NCI-H1417 (cell line): ENCODE data around the gene SPR.
A peak's percentile ranks its signal among the peaks of the same experiment; 100 is the strongest.
"Not testable (repeated sequence)": the region's sequence is repeated elsewhere in the genome, so short reads cannot be mapped to it uniquely, and the experiment has no call there.

Experiments
- DNase-seq, 3 experiments: peaks; one replicate each; lab custom pipeline; 2025; lab: John Stamatoyannopoulos, UW

The SPR gene

DNA sequence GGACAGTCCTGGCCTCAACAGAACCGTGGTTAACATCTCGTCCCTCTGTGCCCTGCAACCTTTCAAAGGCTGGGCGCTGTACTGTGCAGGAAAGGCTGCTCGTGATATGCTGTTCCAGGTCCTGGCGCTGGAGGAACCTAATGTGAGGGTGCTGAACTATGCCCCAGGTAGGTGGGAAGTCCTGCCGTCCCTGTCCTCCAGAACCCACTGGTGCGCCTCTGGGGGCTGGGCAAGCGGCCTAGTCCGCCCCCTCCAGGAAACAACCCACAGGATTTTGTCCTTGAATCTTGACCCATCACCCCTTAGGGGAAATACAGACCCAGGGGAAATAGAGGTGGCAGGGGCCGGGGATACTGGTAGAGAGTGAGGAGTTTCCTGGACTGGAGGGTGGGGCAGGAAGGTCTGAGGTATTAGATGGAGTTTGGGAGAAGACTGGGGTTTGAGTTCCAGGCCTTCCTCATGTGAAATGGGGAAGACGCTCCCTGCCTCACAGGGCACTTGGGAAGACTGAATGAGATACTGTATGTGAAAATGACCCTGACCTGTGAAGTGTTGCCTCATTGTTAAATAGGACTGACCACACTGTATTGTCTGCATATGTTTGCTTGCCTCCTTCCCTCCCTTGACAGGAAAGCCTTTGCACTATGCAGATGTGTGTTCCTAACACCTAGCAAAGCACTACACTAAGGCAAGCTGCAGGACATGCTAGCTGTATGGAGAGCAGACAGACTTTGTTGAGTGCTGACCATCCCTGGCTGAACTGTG, 1.4 kb downstream of the SPR start:
- no peak for DNase-seq

- no peak for DNase-seq
Observed at GRCh38 chr2:72889991-72890390, 2.8 kb downstream of the SPR start.

GRCh38 chr2:72891091-72891818, 4.0 kb downstream of the SPR start:
- DNase-seq = no peak

DNA sequence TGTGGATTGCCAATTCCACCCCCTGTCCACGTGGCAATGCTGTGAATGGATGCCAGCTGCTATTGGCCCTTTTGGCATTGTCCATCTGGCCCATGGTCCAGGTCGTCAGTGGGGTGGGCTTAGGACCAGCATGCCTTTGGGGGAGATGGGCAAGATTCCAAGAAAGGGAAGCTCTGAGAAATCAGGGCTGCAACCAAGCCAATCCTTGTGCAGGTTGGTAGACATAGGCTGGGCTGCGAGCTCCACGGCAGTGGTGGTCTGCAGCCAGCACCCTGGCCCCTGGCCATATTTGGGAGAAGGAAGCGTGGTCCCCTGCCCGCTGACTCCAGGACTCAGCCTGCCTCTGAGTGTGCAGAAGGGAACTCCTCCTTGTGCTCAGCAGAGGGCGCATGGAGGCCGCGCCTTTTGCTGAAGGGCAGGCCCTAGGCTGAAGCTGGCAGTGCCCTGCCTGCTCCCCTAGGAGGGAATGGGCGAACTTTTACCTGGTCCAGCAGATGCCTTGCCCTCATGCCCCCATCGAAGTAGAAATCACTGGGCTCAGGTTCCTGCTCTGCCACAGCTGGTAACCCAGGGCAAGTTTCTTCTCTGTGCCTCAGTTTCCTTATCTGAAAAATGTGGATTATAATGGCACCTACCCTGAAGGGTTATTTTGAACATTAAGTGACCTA, 5.4 kb downstream of the SPR start:
- DNase-seq = peak; percentile 6 to 78 (median 44)

DNA sequence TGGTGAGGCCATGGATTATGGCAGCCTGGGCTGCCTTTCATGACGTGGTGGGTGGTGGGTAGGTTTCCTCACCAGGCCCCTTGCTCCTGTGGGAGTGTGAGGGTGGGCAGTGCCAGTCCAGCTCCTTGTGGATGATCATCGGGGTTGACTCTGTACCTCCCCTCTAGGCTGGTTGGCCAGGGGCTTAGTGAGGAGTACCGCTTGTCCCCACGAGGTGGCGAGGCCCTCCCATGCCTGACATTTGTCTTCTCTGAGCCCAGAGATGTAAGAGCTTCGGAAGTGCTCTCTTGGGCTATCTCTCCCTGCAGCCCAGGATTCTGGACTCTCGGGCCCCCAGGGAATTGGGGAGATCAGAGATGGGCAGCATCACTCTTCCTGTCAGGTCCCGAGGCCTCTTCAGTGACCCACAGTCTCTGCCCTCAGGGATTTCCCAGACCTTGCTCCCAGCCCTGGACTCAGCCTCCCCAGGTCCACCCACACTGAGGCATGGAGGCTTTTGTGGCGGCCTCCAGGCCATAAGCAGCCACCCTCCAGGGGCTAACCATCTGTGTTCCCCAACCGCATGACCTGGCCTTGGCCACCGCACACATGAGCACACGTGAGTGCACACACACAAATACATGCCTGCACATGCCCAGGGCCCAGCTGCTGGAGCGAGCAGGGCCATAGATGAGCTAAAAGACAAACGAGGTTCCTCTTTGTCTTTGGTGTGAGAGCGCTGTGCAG, 6.5 kb downstream of the SPR start:
- peak; percentile 9 to 62 (median 15) for DNase-seq

- DNase-seq = no peak
Observed at GRCh38 chr2:72894514-72894913, 7.3 kb downstream of the SPR start.

DNA sequence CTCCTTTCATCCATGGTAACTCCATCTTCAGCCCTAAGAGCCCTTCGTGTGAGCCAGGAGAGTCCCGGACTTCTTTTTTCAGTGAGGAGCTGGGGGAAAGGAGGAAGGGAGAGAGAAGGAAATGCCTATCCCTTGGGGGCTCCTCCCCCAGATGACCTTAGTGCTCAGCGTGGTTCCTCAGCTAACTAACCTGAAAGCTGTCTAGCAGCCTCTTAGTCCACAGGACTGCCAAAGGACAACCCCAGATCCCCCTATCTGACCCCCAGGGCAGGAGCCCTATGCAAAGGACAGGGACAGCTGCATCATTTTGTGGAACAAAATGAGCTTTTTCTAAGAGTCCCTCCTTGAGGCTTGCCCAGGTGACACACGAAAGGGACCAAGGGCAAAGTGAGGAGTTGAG, 7.9 kb downstream of the SPR start:
- DNase-seq = no peak

DNA sequence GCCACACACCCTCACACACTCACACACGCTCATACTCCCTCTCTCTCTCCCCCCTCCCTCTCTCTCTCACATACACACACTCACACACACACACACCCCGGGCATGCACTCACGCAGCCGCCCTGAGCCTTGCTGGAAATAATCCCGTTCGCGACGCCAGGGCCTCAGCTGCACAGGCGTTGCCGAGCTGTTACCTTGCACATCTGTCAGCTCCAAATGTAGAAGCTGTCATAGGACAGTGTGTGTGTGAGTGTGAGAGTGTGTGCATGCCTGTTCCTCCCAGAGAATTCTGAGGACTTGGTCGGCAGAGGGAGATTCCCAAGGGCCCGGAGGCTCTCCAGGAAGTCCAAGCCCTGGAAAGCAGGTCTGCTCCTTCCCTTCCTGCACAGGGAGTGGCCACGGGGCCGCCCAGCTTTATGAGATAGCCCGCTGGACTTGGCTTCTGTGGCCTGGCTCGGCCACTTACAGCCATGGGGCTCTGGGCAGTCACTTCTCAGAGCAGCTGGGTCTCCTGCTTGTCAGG, 8.6 kb downstream of the SPR start:
- DNase-seq = no peak

- DNase-seq = no peak
Observed at GRCh38 chr2:72896446-72896845, 9.2 kb downstream of the SPR start.

- DNase-seq = no peak
Observed at GRCh38 chr2:72897785-72898584, 10.8 kb downstream of the SPR start.

- no peak for DNase-seq
Observed at GRCh38 chr2:72898585-72898906, 11.3 kb downstream of the SPR start.

GRCh38 chr2:72900191-72900825, 13.1 kb downstream of the SPR start:
- DNase-seq = no peak

DNA sequence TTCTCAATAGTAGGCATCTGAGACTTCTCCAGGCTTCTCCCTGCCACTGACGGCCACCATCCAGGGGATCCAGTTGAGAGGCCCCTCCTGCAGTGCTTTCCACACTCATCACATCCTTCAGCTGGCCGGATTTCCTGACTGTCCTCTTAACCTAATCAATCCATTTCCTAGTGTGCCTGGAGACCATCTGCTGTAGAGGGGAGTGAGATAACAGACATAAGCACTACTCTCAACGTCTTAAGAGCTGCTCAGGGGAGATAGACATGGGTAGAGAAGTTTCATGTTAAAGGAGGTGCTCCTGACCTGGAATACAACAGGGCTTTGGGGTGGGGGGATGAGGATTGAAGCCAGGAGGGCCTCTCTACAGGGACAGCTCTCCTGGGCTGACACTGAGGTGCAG, 14.2 kb downstream of the SPR start:
- no peak for DNase-seq

DNA sequence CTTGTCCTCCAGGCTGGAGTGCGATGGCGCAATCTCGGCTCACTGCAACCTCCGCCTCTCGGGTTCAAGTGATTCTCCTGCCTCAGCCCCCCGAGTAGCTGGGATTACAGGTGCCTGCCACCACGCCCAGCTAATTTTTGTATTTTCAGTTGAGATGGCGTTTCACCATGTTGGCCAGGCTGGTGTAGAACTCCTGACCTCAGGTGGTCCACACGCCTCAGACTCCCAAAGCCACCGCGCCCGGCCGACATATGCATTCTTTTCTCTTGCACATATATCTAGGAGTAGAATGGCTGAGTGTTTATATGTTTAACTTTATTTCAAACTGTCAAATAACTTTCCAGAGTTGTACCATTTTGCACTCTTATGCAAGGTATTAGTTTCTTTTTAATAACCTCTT, 20.2 kb downstream of the SPR start:
- DNase-seq = not testable (repeated sequence)

GRCh38 chr2:72908741-72909140, 21.5 kb downstream of the SPR start:
- no peak for DNase-seq

DNA sequence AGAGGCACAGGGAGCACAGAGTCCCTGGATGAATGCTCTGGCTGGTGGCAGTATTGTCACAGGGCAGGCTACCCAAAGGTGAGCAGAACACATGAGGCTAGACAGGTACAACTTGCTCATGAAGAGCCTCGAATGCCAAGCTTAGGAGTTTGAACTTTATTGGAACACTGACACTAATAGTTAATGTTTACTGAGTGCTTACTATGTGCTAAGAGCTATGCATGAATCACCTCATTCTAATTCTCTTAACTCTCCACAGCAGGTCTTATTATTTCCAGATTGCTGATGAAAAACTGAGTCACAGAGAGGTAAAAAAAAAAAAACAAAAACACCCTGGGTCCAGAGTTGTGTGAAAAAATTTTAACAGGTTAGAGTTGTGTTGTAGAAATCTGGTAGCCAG, 24.0 kb downstream of the SPR start:
- no peak for DNase-seq

- DNase-seq = no peak
Observed at GRCh38 chr2:72913486-72914205, 26.4 kb downstream of the SPR start.

- DNase-seq = no peak
Observed at GRCh38 chr2:72914206-72914559, 27.0 kb downstream of the SPR start.

DNA sequence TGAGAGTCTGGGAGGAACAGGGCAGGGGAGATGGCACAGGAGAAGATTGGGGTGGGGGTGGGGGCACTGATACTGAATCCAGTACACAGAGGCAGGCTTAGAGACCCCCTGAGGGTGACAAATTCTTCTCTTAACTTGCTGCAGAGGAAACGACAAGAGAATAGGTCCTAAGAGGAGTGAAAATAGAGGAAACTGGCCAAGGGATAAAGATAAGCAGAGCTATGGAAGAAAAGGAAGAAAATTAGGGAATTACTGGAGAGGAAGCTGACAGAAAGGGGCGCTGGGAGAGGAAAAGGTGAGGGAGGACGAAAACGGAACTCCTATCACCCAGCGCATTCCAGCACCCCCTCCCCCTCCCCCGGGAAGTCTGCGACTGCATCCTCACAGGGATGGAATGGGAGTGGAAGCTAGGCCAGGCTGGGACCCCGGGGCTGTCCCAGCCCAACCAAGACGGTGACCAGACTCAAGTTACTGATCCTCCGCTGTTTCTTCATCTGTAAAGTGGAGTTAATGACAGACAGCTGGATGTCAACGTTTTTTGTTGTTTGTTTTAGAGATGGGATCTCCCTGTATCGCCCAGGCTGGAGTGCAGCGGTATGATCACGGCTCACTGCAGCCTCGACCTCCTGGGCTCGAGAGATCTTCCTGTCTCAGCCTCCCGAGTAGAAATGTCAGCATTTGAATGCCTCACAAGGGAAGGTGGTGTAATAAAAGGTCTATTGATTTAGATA, 27.5 kb downstream of the SPR start:
- no peak for DNase-seq
